Breast epithelium (tissue), 4 donors: ENCODE data around the gene OR2A14. TPM values are rescaled to one million over a fixed set of nuclear protein-coding genes. Genes with fewer than 3 reads are reported as not detected.

Source experiments
- DNase-seq, 2 donors: peaks; one replicate each; pipeline ENCODE4 v3.0.0-alpha.2; 2019; ENCODE audit warnings: low spot score in 2 of 2
- H3K27ac ChIP-seq, 2 donors: fragments of 200-600 bp; sonication (generic) in 1 of 2; one replicate each; pipeline ENCODE4 v1.5.1; 2016 to 2019; ENCODE audit warnings: mild to moderate bottlenecking in 1 of 2
- H3K27me3 ChIP-seq, 2 donors: fragments of 200-600 bp; sonication (generic) in 1 of 2; one replicate each; pipeline versions ENCODE4 v1.5.1 to v1.6.0; 2017 to 2019; ENCODE audit warnings: control low read depth in 1 of 2, mild to moderate bottlenecking in 1 of 2
- H3K36me3 ChIP-seq: fragments of 200-600 bp; one replicate; pipeline ENCODE4 v1.5.1; 2019
- H3K4me1 ChIP-seq, 2 donors: fragments of 200-600 bp; sonication (generic); one replicate each; pipeline ENCODE4 v1.5.1; 2016 to 2019; ENCODE audit warnings: control low read depth in 1 of 2
- H3K4me3 ChIP-seq, 3 donors: fragments of 200-600 bp; sonication (generic); 1 replicate in 2 of 3; 2 replicates in 1 of 3; pipeline ENCODE4 v1.5.1; 2016 to 2019; ENCODE audit warnings: mild to moderate bottlenecking in 3 of 3, moderate library complexity in 2 of 3
- H3K9me3 ChIP-seq, 2 donors: fragments of 200-600 bp; sonication (generic) in 1 of 2; one replicate each; pipeline ENCODE4 v1.5.1; 2016 to 2019; ENCODE audit warnings: control low read depth in 1 of 2
- POLR2A ChIP-seq: fragments of 450-650 bp; IDR thresholded peaks from one replicate; pipeline ENCODE4 v1.6.1; 2016; ENCODE audit warnings: antibody characterized with exemption, mild to moderate bottlenecking, moderate library complexity
- POLR2AphosphoS5 ChIP-seq, 3 donors: sonication (generic); formaldehyde crosslinking; IDR thresholded peaks; one replicate each; pipeline ENCODE4 v1.6.1; 2017; ENCODE audit warnings: antibody characterized with exemption in 3 of 3
- intact Hi-C: fragments of 100-400 bp; cut with DNase I; formaldehyde crosslinking; loops from one replicate; pipeline ENCODE4 v1.15.1; 2023; ENCODE audit warnings: low total_unique reads
- total RNA-seq, 3 donors: library from RNA; depleted of rRNA; stranded (reverse); fragments of >200 nt; gene quantifications; one replicate each; pipeline ENCODE4 v1.1.0, GENCODE V29; 2016
- TF ChIP-seq, protein P1 (sequence below), 3 donors: fragments of 450-650 bp; IDR thresholded peaks; one replicate each; pipeline ENCODE4 v1.5.1; 2016 to 2017; ENCODE audit warnings: antibody characterized with exemption in 3 of 3, mild to moderate bottlenecking in 3 of 3, moderate library complexity in 3 of 3

The OR2A14 gene, protein sequence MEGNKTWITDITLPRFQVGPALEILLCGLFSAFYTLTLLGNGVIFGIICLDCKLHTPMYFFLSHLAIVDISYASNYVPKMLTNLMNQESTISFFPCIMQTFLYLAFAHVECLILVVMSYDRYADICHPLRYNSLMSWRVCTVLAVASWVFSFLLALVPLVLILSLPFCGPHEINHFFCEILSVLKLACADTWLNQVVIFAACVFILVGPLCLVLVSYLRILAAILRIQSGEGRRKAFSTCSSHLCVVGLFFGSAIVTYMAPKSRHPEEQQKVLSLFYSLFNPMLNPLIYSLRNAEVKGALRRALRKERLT
- not detected for total RNA-seq

DNA sequence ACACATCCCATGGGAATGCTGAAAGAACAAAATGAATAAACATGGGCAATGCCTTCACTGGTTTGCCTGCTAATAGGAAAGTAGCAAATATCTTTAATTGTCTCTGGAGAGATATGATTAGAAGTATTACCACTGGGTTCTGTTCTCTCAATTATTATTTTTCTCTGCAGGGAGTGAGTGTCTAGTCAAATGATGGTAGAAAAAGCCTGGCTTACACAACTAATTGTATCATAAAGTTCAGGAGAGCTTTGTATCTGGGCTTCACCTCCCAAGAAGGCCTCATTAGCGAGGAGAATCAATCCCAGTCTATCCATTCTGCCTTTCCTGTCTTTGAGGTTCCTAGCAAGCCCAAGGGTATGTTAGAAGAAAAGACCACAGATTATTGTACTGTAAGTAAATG, at the start of gene OR2A14:
TSS of gene OR2A14 (plus strand) at position 301 of the 400 bp plus-strand sequence. CDS start 5,937 bp downstream, outside the sequence.
- DNase-seq: no peak
- no peaks in the 10 kb centered on the region for H3K27me3 ChIP-seq
- no peak within 1 kb of the TSS for H3K4me3 ChIP-seq
- H3K36me3 ChIP-seq: no peaks in the 10 kb centered on the region
- TF ChIP-seq POLR2A (no peak), POLR2AphosphoS5 (IDR thresholded peaks at IDR 0.05) (no peak)
- TF ChIP-seq, protein P1, sequence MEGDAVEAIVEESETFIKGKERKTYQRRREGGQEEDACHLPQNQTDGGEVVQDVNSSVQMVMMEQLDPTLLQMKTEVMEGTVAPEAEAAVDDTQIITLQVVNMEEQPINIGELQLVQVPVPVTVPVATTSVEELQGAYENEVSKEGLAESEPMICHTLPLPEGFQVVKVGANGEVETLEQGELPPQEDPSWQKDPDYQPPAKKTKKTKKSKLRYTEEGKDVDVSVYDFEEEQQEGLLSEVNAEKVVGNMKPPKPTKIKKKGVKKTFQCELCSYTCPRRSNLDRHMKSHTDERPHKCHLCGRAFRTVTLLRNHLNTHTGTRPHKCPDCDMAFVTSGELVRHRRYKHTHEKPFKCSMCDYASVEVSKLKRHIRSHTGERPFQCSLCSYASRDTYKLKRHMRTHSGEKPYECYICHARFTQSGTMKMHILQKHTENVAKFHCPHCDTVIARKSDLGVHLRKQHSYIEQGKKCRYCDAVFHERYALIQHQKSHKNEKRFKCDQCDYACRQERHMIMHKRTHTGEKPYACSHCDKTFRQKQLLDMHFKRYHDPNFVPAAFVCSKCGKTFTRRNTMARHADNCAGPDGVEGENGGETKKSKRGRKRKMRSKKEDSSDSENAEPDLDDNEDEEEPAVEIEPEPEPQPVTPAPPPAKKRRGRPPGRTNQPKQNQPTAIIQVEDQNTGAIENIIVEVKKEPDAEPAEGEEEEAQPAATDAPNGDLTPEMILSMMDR (IDR thresholded peaks at IDR 0.05): no peak
- no peaks in the 10 kb centered on the region for H3K9me3 ChIP-seq
- no peak within 1 kb of the TSS for H3K27ac ChIP-seq
- intact Hi-C loops: no loop called here
- H3K4me1 ChIP-seq: no peaks in the 10 kb centered on the region

DNA sequence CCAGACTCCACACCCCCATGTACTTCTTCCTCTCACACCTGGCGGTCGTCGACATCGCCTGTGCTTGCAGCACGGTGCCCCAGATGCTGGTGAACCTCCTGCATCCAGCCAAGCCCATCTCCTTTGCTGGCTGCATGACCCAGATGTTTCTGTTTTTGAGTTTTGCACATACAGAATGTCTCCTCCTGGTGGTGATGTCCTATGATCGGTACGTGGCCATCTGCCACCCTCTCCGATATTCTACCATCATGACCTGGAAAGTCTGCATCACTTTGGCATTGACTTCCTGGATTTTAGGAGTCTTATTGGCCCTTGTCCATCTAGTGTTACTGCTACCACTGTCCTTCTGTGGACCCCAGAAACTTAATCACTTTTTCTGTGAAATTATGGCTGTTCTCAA, 48.6 kb upstream of the OR2A14 start:
- TF ChIP-seq POLR2AphosphoS5 (IDR thresholded peaks at IDR 0.05) (no peak), POLR2A (no peak)
- TF ChIP-seq, protein P1 (IDR thresholded peaks at IDR 0.05): no peak
- H3K36me3 ChIP-seq: no peaks in the 10 kb centered on the region
- no peak overlapping the region for H3K27ac ChIP-seq
- H3K27me3 ChIP-seq: no peaks in the 10 kb centered on the region
- H3K4me3 ChIP-seq: no peak overlapping the region
- H3K4me1 ChIP-seq: no peaks in the 10 kb centered on the region
- intact Hi-C loops: no loop called here
- DNase-seq: no peak
- H3K9me3 ChIP-seq: no peaks in the 10 kb centered on the region

DNA sequence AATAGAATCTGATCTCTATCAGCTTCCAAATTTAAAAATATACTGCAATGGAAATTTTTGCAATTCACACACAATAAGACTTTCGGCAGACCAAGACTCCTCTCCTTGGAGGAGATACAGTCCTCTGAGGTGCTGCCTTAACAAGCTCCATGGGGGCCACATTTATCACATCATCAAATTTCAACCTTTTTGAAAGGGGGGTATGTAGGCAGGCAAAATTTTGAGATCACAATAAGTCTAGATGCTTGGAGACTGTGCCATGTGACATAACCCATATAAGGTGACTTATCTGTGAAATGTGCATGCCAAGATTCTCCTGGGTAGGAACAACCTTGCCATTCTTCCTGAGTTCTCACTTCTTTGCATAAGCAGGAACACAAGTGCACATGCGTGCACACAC, 37.0 kb upstream of the OR2A14 start, which contains the start of gene OR2A12:
TSS of gene OR2A12 (plus strand) at position 301 of the 400 bp plus-strand sequence. CDS start 8,830 bp downstream, outside the sequence.
- peaks cover 0 to 4% of the 10 kb centered on the region in 2 donors for H3K9me3 ChIP-seq
- no peak within 1 kb of the TSS for H3K27ac ChIP-seq
- TF ChIP-seq POLR2A (no peak), POLR2AphosphoS5 (IDR thresholded peaks at IDR 0.05) (no peak)
- TF ChIP-seq, protein P1 (IDR thresholded peaks at IDR 0.05): no peak
- no peak within 1 kb of the TSS for H3K4me3 ChIP-seq
- intact Hi-C loops: no loop called here
- no peak for DNase-seq
- no peaks in the 10 kb centered on the region for H3K4me1 ChIP-seq
- no peaks in the 10 kb centered on the region for H3K36me3 ChIP-seq
- H3K27me3 ChIP-seq: no peaks in the 10 kb centered on the region

DNA sequence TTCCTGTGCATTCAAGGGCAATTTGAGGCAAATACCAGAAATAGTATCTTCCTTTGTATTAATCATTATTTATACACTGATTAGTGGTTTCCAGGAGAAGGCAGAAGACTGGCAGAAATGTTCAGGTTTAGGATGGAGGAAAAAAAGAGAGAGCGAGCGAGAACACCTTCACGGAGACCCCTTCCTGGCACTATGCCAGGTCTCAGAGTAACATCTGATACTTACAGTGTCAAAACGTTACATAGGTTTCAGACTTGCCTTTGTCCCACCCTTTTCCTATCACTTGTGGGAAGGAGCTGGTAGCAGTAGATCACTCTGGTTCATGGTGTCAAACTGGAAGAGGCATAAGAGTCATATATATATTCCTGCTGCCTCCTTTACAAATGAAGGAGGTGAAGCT, 36.2 kb upstream of the OR2A14 start:
- Histone ChIP-seq H3K27me3 (no peaks in the 10 kb centered on the region), H3K36me3 (no peaks in the 10 kb centered on the region), H3K4me1 (no peaks in the 10 kb centered on the region), H3K4me3 (no peak overlapping the region), H3K27ac (no peak overlapping the region), H3K9me3 (peaks cover 0 to 5% of the 10 kb centered on the region in 2 donors)
- intact Hi-C loops: no loop called here
- DNase-seq: no peak
- TF ChIP-seq POLR2AphosphoS5 (IDR thresholded peaks at IDR 0.05) (no peak), POLR2A (no peak)
- TF ChIP-seq, protein P1 (IDR thresholded peaks at IDR 0.05): no peak

DNA sequence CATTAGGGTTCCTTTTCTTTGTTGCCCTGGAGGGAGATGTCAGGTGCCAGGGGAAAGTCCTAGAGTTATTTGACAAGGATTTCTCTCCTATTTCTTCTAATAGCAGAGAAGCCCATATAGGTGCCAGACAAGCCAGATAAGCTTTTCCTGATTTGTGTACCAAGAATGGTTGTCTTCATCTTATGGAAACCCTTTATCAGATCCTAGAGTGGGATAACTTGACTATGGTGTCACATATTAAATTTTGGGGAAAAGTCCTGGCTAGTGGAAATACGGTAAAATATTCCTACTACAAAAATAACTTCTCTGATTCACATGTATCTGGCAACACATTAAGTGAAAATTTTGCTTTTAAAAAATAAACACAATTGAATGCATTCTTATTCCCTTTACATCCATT, 35.7 kb upstream of the OR2A14 start:
- no peak overlapping the region for H3K4me3 ChIP-seq
- no peaks in the 10 kb centered on the region for H3K36me3 ChIP-seq
- H3K27me3 ChIP-seq: no peaks in the 10 kb centered on the region
- DNase-seq: no peak
- intact Hi-C loops: no loop called here
- no peaks in the 10 kb centered on the region for H3K4me1 ChIP-seq
- H3K9me3 ChIP-seq: peaks cover 3 to 5% of the 10 kb centered on the region in 2 donors
- no peak overlapping the region for H3K27ac ChIP-seq
- TF ChIP-seq POLR2AphosphoS5 (IDR thresholded peaks at IDR 0.05) (no peak), POLR2A (no peak)
- TF ChIP-seq, protein P1 (IDR thresholded peaks at IDR 0.05): no peak
